SH-SY5Y (cell line): Measurements from ENCODE around the gene SLC26A6.

Experiments
- GATA2 ChIP-seq: IDR thresholded peaks from 2 replicates; pipeline ENCODE4 v1.6.1; 2011; ENCODE audit warnings: mild to moderate bottlenecking, low read depth, low read length
- GATA3 ChIP-seq: IDR thresholded peaks from 2 replicates; pipeline ENCODE4 v1.6.1; 2011; ENCODE audit warnings: low read depth, mild to moderate bottlenecking, low read length, moderate library complexity

GRCh38 chr3:48681974-48682610 is 46.8 kb upstream of the SLC26A6 start:
- no peak for TF ChIP-seq GATA2
- TF ChIP-seq GATA3: no peak
